Calu3 (cell line): ENCODE results near the gene WARS2. TPM values are rescaled to one million over a fixed set of nuclear protein-coding genes. Genes with fewer than 3 reads are reported as not detected.

Experiments used
- BruUV-seq: library from RNA; stranded (reverse); fragments of 400-500 nt; replicated peaks from 2 replicates; lab custom pipeline; 2021; lab: Mats Ljungman, UMichigan
- CTCF ChIA-PET: fragments of 300-600 bp; sonication (Branson Sonifier 250); formaldehyde crosslinking; loops from one replicate; lab custom pipeline; 2022; ENCODE audit warnings: antibody characterized with exemption; lab: Charles Lee
- DNase-seq: peaks from one replicate; pipeline ENCODE4 v3.0.0; 2022
- H3K27ac Mint-ChIP-seq: one replicate; pipeline ENCODE4 v1.8.0; 2022; ENCODE audit warnings: mixed read lengths; ENCODE audit not compliant: unreplicated experiment
- H3K27me3 Mint-ChIP-seq: one replicate; pipeline ENCODE4 v1.8.0; 2022; ENCODE audit warnings: mixed read lengths; ENCODE audit not compliant: unreplicated experiment
- H3K36me3 Mint-ChIP-seq: one replicate; pipeline ENCODE4 v1.8.0; 2022; ENCODE audit warnings: mild to moderate bottlenecking, moderate library complexity, mixed read lengths; ENCODE audit not compliant: insufficient read depth, unreplicated experiment
- H3K4me1 Mint-ChIP-seq: one replicate; pipeline ENCODE4 v1.8.0; 2022; ENCODE audit warnings: mild to moderate bottlenecking, low read depth, mixed read lengths; ENCODE audit not compliant: unreplicated experiment
- H3K4me3 Mint-ChIP-seq: one replicate; pipeline ENCODE4 v1.8.0; 2022; ENCODE audit warnings: mild to moderate bottlenecking, low read depth, moderate library complexity, mixed read lengths; ENCODE audit not compliant: unreplicated experiment
- H3K9me3 Mint-ChIP-seq: one replicate; pipeline ENCODE4 v1.8.0; 2022; ENCODE audit warnings: low read depth, mixed read lengths; ENCODE audit not compliant: unreplicated experiment
- CTCF ChIP-seq: fragments of 200-600 bp; IDR thresholded peaks from one replicate; pipeline ENCODE4 v1.8.0; 2022; ENCODE audit warnings: antibody characterized with exemption; ENCODE audit not compliant: unreplicated experiment
- intact Hi-C: fragments of 100-400 bp; cut with micrococcal nuclease; formaldehyde crosslinking; loops from one replicate; pipeline ENCODE4 v1.10.0; 2022; ENCODE audit not compliant: unreplicated experiment
- total RNA-seq: library from RNA; stranded (reverse); gene quantifications from 2 replicates; pipeline ENCODE4 v1.2.3, GENCODE V29; 2022

Gene WARS2
- total RNA-seq, 1 experiment from 2014 or later = 7.8 TPM

GRCh38 chr1:119081267-119081666 lies 59.2 kb downstream of the WARS2 start:
- Mint-ChIP-seq H3K27me3 (no peaks in the 10 kb centered on the region), H3K9me3 (no peaks in the 10 kb centered on the region), H3K36me3 (no peaks in the 10 kb centered on the region), H3K27ac (no peak overlapping the region), H3K4me3 (no peak overlapping the region), H3K4me1 (peaks cover 14% of the 10 kb centered on the region)
- CTCF ChIA-PET = no interaction called here
- intact Hi-C loops = no loop called here
- no peak for TF ChIP-seq CTCF
- no TSS peak for BruUV-seq
- no peak for DNase-seq

GRCh38 chr1:119080586-119080985 lies 59.9 kb downstream of the WARS2 start:
- Mint-ChIP-seq H3K4me3 (no peak overlapping the region), H3K4me1 (peaks cover 14% of the 10 kb centered on the region), H3K27ac (no peak overlapping the region), H3K27me3 (no peaks in the 10 kb centered on the region), H3K9me3 (no peaks in the 10 kb centered on the region), H3K36me3 (no peaks in the 10 kb centered on the region)
- CTCF ChIA-PET = no interaction called here
- intact Hi-C loops = no loop called here
- TF ChIP-seq CTCF = no peak
- peak; percentile 25 for DNase-seq
- no TSS peak for BruUV-seq

- no TSS peak for BruUV-seq
- Mint-ChIP-seq H3K4me3 (no peak overlapping the region), H3K4me1 (peaks cover 14% of the 10 kb centered on the region), H3K9me3 (no peaks in the 10 kb centered on the region), H3K36me3 (no peaks in the 10 kb centered on the region), H3K27me3 (no peaks in the 10 kb centered on the region), H3K27ac (no peak overlapping the region)
- no peak for DNase-seq
- CTCF ChIA-PET = no interaction called here
- intact Hi-C loops = no loop called here
- no peak for TF ChIP-seq CTCF
These were observed 60.6 kb downstream of the WARS2 start for GRCh38 chr1:119079881-119080280.

- intact Hi-C loops = no loop called here
- no peak for DNase-seq
- H3K4me3 Mint-ChIP-seq = no peak overlapping the region
- H3K4me1 Mint-ChIP-seq = peaks cover 11% of the 10 kb centered on the region
- CTCF ChIA-PET = no interaction called here
- H3K27ac Mint-ChIP-seq = no peak overlapping the region
- peaks cover 4% of the 10 kb centered on the region for H3K9me3 Mint-ChIP-seq
- no peaks in the 10 kb centered on the region for H3K27me3 Mint-ChIP-seq
- TF ChIP-seq CTCF = no peak
- no TSS peak for BruUV-seq
- H3K36me3 Mint-ChIP-seq = no peaks in the 10 kb centered on the region
These were observed 64.8 kb downstream of the WARS2 start for GRCh38 chr1:119075614-119076013.
